ENCODE data around the gene CRACR2B. TPM values are rescaled to one million over a fixed set of nuclear protein-coding genes. Genes with fewer than 3 reads are reported as not detected.
A peak's percentile ranks its signal among the peaks of the same experiment; 100 is the strongest.

Gene CRACR2B
- total and polyA plus RNA-seq, 2 of the 13 experiments (the other 11 are each of a cell fraction or from before 2014, with no cell fraction given) = 14.9 to 21.0 TPM

- TF ChIP-seq MEIS2 (CRISPR knock-in tag; IDR thresholded peaks at IDR 0.05) (no peak; the same call in 1 of the 2 replicates), ZNF670 (CRISPR knock-in tag; IDR thresholded peaks at IDR 0.05; ENCODE audit: borderline replicate concordance) (no peak), ZNF629 (CRISPR knock-in tag; conservative IDR thresholded peaks at IDR 0.05) (no peak), CREB1 (IDR thresholded peaks at IDR 0.05) (no peak), CREB1 (CRISPR knock-in tag; IDR thresholded peaks at IDR 0.05) (no peak), KDM6A (CRISPR knock-in tag; IDR thresholded peaks at IDR 0.05; ENCODE audit: low read depth) (peak; percentile 28; the same call in 1 of the 2 replicates), TFDP1 (CRISPR knock-in tag; IDR thresholded peaks at IDR 0.05; ENCODE audit: borderline replicate concordance) (peak; percentile 79; the same call in 1 of the 2 replicates), TIGD3 (CRISPR knock-in tag; IDR thresholded peaks at IDR 0.05; ENCODE audit: borderline replicate concordance) (no peak; the same call in 1 of the 2 replicates), HMG20A (CRISPR knock-in tag; IDR thresholded peaks at IDR 0.05; ENCODE audit: borderline replicate concordance) (no peak; the same call in 1 of the 2 replicates), FOSL1 (CRISPR knock-in tag; IDR thresholded peaks at IDR 0.05; ENCODE audit: borderline replicate concordance) (no peak), SP140L (CRISPR knock-in tag; IDR thresholded peaks at IDR 0.05; ENCODE audit: borderline replicate concordance) (no peak), UBTF (CRISPR knock-in tag; IDR thresholded peaks at IDR 0.05) (peak; percentile 67), TFE3 (CRISPR knock-in tag; IDR thresholded peaks at IDR 0.05) (peak; percentile 81), SP5 (CRISPR knock-in tag; IDR thresholded peaks at IDR 0.05; ENCODE audit: borderline replicate concordance, low read depth) (peak; percentile 60; the same call in 1 of the 2 replicates), PLSCR1 (CRISPR knock-in tag; IDR thresholded peaks at IDR 0.05; ENCODE audit: borderline replicate concordance) (no peak), ZKSCAN5 (CRISPR knock-in tag; IDR thresholded peaks at IDR 0.05) (no peak), REPIN1 (CRISPR knock-in tag; IDR thresholded peaks at IDR 0.05; ENCODE audit: borderline replicate concordance, low read depth) (0 out of 2 replicates have a peak, but pooled peaks have one; percentile 17), TCF12 (IDR thresholded peaks at IDR 0.05) (no peak), TCF12 (CRISPR knock-in tag; IDR thresholded peaks at IDR 0.05) (no peak), ATF5 (CRISPR knock-in tag; IDR thresholded peaks at IDR 0.05; ENCODE audit: low read depth) (no peak)
Observed at GRCh38 chr11:843818-844692, 16.3 kb downstream of the CRACR2B start (continued).

Measured in HepG2 (cell line).